ENCODE results near the gene TRAF2. TPM values are rescaled to one million over a fixed set of nuclear protein-coding genes. Genes with fewer than 3 reads are reported as not detected.

TRAF2 gene
- total RNA-seq (2022; extraction: Qiagen RNA extraction) = 47.5 to 74.7 TPM (median 64.9 TPM) in 5 replicates

GRCh38 chr9:136885950-136886578 lies at the start of gene TRAF2:
Gene TRAF2 (plus strand): TSS chr9:136886516. CDS start chr9:136898741, 12,225 bp downstream.

GRCh38 chr9:136842380-136842948 lies 43.9 kb upstream of the TRAF2 start, which contains the start of gene AJM1:
Gene AJM1 (plus strand): TSS chr9:136842478. CDS start chr9:136844415, 1,937 bp downstream.

GRCh38 chr9:136849038-136849959 lies 37.0 kb upstream of the TRAF2 start, which contains the start of gene PHPT1:
Gene PHPT1 (plus strand): TSS chr9:136849409. CDS start chr9:136849431, 22 bp downstream.

GRCh38 chr9:136851941-136852663 lies 34.2 kb upstream of the TRAF2 start, which contains the start of gene MAMDC4:
Gene MAMDC4 (plus strand): TSS chr9:136852346. CDS start chr9:136852417, 71 bp downstream.

GRCh38 chr9:136944519-136945332 lies 58.4 kb downstream of the TRAF2 start, which contains the start of the genes C8G and FBXW5:
Gene C8G (plus strand): TSS chr9:136945243. CDS start chr9:136945321, 78 bp downstream.
Gene FBXW5 (minus strand): TSS chr9:136944738. CDS start chr9:136944083, 655 bp downstream.

GRCh38 chr9:136951541-136952320 lies 65.4 kb downstream of the TRAF2 start, which contains the start of gene LCN12:
Gene LCN12 (plus strand): TSS chr9:136952273. CDS start chr9:136952328, 55 bp downstream.

Other genes with a start within 250 kb of the TRAF2 start
- 37.0 to 63.6 TPM (median 60.7 TPM) in 5 replicates for gene EGFL7, start 223.6 kb upstream of the TRAF2 start, total RNA-seq (2022; extraction: Qiagen RNA extraction)
- 63.9 to 116 TPM (median 109 TPM) in 5 replicates for gene AGPAT2, start 199.1 kb upstream of the TRAF2 start, total RNA-seq (2022; extraction: Qiagen RNA extraction)
- 6.8 to 10.9 TPM (median 10.1 TPM) in 5 replicates for gene DIPK1B, start 173.9 kb upstream of the TRAF2 start, total RNA-seq (2022; extraction: Qiagen RNA extraction)
- not detected in 5 replicates for gene LCN10, start 143.6 kb upstream of the TRAF2 start, total RNA-seq (2022; extraction: Qiagen RNA extraction)
- gene LCN6, start 138.0 kb upstream of the TRAF2 start, total RNA-seq (2022; extraction: Qiagen RNA extraction) = not detected in 5 replicates
- not detected in 5 replicates for gene LCN8, start 128.3 kb upstream of the TRAF2 start, total RNA-seq (2022; extraction: Qiagen RNA extraction)
- 0.02 TPM in 1 of 5 replicates, not detected in the others for gene LCN15, start 122.0 kb upstream of the TRAF2 start, total RNA-seq (2022; extraction: Qiagen RNA extraction)
- 61.4 to 77.3 TPM (median 75.3 TPM) in 5 replicates for gene TMEM141, start 95.2 kb upstream of the TRAF2 start, total RNA-seq (2022; extraction: Qiagen RNA extraction)
- 0.13 to 0.36 TPM (median 0.27 TPM) in 5 replicates for gene CCDC183, start 90.2 kb upstream of the TRAF2 start, total RNA-seq (2022; extraction: Qiagen RNA extraction)
- 59.9 to 89.6 TPM (median 80.8 TPM) in 5 replicates for gene RABL6, start 78.6 kb upstream of the TRAF2 start, total RNA-seq (2022; extraction: Qiagen RNA extraction)
- 3.3 to 4.7 TPM (median 4.6 TPM) in 5 replicates for gene AJM1, start 44.0 kb upstream of the TRAF2 start, total RNA-seq (2022; extraction: Qiagen RNA extraction)
- gene PHPT1, start 37.1 kb upstream of the TRAF2 start, total RNA-seq (2022; extraction: Qiagen RNA extraction) = 284 to 346 TPM (median 322 TPM) in 5 replicates
- gene MAMDC4, start 34.2 kb upstream of the TRAF2 start, total RNA-seq (2022; extraction: Qiagen RNA extraction) = 1.7 to 6.8 TPM (median 5.1 TPM) in 5 replicates
- gene EDF1, start 20.2 kb upstream of the TRAF2 start, total RNA-seq (2022; extraction: Qiagen RNA extraction) = 433 to 512 TPM (median 473 TPM) in 5 replicates
- 61.5 to 109 TPM (median 104 TPM) in 5 replicates for gene FBXW5, start 58.2 kb downstream of the TRAF2 start, total RNA-seq (2022; extraction: Qiagen RNA extraction)
- 0.88 to 2.3 TPM (median 1.3 TPM) in 5 replicates for gene C8G, start 58.7 kb downstream of the TRAF2 start, total RNA-seq (2022; extraction: Qiagen RNA extraction)
- gene LCN12, start 65.8 kb downstream of the TRAF2 start, total RNA-seq (2022; extraction: Qiagen RNA extraction) = 0.48 to 1.5 TPM (median 1.5 TPM) in 5 replicates
- 0.16 to 0.81 TPM (median 0.57 TPM) in 5 replicates for gene PTGDS, start 91.0 kb downstream of the TRAF2 start, total RNA-seq (2022; extraction: Qiagen RNA extraction)
- gene LCNL1, start 96.5 kb downstream of the TRAF2 start, total RNA-seq (2022; extraction: Qiagen RNA extraction) = 0.03 to 0.06 TPM (median 0.05 TPM) in 4 of 5 replicates, not detected in the other
- gene PAXX, start 105.9 kb downstream of the TRAF2 start, total RNA-seq (2022; extraction: Qiagen RNA extraction) = 49.7 to 88.2 TPM (median 76.5 TPM) in 5 replicates
- 2.7 to 4.5 TPM (median 3.8 TPM) in 5 replicates for gene CLIC3, start 110.1 kb downstream of the TRAF2 start, total RNA-seq (2022; extraction: Qiagen RNA extraction)
- 20.4 to 30.4 TPM (median 27.8 TPM) in 5 replicates for gene ABCA2, start 141.7 kb downstream of the TRAF2 start, total RNA-seq (2022; extraction: Qiagen RNA extraction)
- gene FUT7, start 145.6 kb downstream of the TRAF2 start, total RNA-seq (2022; extraction: Qiagen RNA extraction) = 0.08 to 0.09 TPM in 2 of 5 replicates, not detected in the others
- gene NPDC1, start 159.7 kb downstream of the TRAF2 start, total RNA-seq (2022; extraction: Qiagen RNA extraction) = 41.2 to 91.4 TPM (median 89.1 TPM) in 5 replicates
- 0.63 to 1.4 TPM (median 0.95 TPM) in 5 replicates for gene ENTPD2, start 167.5 kb downstream of the TRAF2 start, total RNA-seq (2022; extraction: Qiagen RNA extraction)
- gene SAPCD2, start 184.0 kb downstream of the TRAF2 start, total RNA-seq (2022; extraction: Qiagen RNA extraction) = 15.2 to 28.2 TPM (median 25.3 TPM) in 5 replicates
- gene UAP1L1, start 191.0 kb downstream of the TRAF2 start, total RNA-seq (2022; extraction: Qiagen RNA extraction) = 9.5 to 17.0 TPM (median 12.6 TPM) in 5 replicates
- gene MAN1B1, start 200.5 kb downstream of the TRAF2 start, total RNA-seq (2022; extraction: Qiagen RNA extraction) = 42.2 to 55.4 TPM (median 51.2 TPM) in 5 replicates
- gene DPP7, start 228.2 kb downstream of the TRAF2 start, total RNA-seq (2022; extraction: Qiagen RNA extraction) = 72.4 to 138 TPM (median 129 TPM) in 5 replicates